Mucosa of rectum (tissue), 2 donors: ENCODE measurements around the gene TPD52L2.
"Not testable (repeated sequence)": the region's sequence is repeated elsewhere in the genome, so short reads cannot be mapped to it uniquely, and the experiment has no call there.

ENCODE experiments used
- H3K27ac ChIP-seq, 2 donors: one replicate each; pipeline ENCODE4 v1.7.0; 2013; ENCODE audit warnings: inconsistent platforms in 2 of 2, low read depth in 2 of 2, low read length in 2 of 2
- H3K27me3 ChIP-seq, 2 donors: one replicate each; pipeline ENCODE4 v1.7.0; 2013; ENCODE audit warnings: low read length in 2 of 2; ENCODE audit not compliant: control insufficient read depth in 2 of 2, insufficient read depth in 2 of 2
- H3K36me3 ChIP-seq, 2 donors: one replicate each; pipeline ENCODE4 v1.7.0; 2013; ENCODE audit warnings: low read length in 2 of 2; ENCODE audit not compliant: control insufficient read depth in 2 of 2, insufficient read depth in 2 of 2
- H3K4me1 ChIP-seq, 2 donors: one replicate each; pipeline ENCODE4 v1.7.0; 2013; ENCODE audit warnings: low read length in 2 of 2, mild to moderate bottlenecking in 1 of 2; ENCODE audit not compliant: control insufficient read depth in 2 of 2, insufficient read depth in 2 of 2
- H3K4me3 ChIP-seq, 2 donors: one replicate each; pipeline ENCODE4 v1.7.0; 2013; ENCODE audit warnings: low read length in 2 of 2
- H3K9ac ChIP-seq, 2 donors: one replicate each; pipeline ENCODE4 v1.7.0; 2013; ENCODE audit warnings: low read length in 2 of 2, low read depth in 1 of 2, mild to moderate bottlenecking in 1 of 2
- H3K9me3 ChIP-seq, 2 donors: one replicate each; pipeline ENCODE4 v1.7.0; 2013; ENCODE audit warnings: low read length in 2 of 2; ENCODE audit not compliant: control insufficient read depth in 2 of 2
- donor health status: healthy.
- donor health status: Normal muscosa, but diverticular disease.

The TPD52L2 gene

GRCh38 chr20:63913768-63914167 is 48.7 kb downstream of the TPD52L2 start:
- Histone ChIP-seq H3K36me3 (peaks cover 4 to 5% of the 10 kb centered on the region in 2 donors), H3K4me3 (no peak overlapping the region), H3K9me3 (no peaks in the 10 kb centered on the region), H3K9ac (no peak overlapping the region), H3K4me1 (peaks cover 16 to 23% of the 10 kb centered on the region in 2 donors), H3K27ac (no peak overlapping the region), H3K27me3 (no peaks in the 10 kb centered on the region)

- no peaks in the 10 kb centered on the region for H3K9me3 ChIP-seq
- peaks cover 7 to 13% of the 10 kb centered on the region in 2 donors for H3K4me1 ChIP-seq
- H3K27ac ChIP-seq, result no peak overlapping the region
- H3K4me3 ChIP-seq, result no peak overlapping the region
- peaks cover 9 to 11% of the 10 kb centered on the region in 2 donors for H3K36me3 ChIP-seq
- H3K27me3 ChIP-seq, result no peaks in the 10 kb centered on the region
- H3K9ac ChIP-seq, result no peak overlapping the region
Observed at GRCh38 chr20:63915471-63915870, 50.4 kb downstream of the TPD52L2 start.

- not testable (repeated sequence) for H3K4me3 ChIP-seq, H3K27ac ChIP-seq, H3K27me3 ChIP-seq, H3K9me3 ChIP-seq, H3K4me1 ChIP-seq, H3K9ac ChIP-seq
- peaks cover 9 to 11% of the 10 kb centered on the region in 2 donors for H3K36me3 ChIP-seq
Observed at GRCh38 chr20:63916371-63916939, 51.4 kb downstream of the TPD52L2 start.

GRCh38 chr20:63917811-63918210 is 52.7 kb downstream of the TPD52L2 start:
- Histone ChIP-seq H3K4me3 (no peak overlapping the region), H3K9me3 (no peaks in the 10 kb centered on the region), H3K27me3 (no peaks in the 10 kb centered on the region), H3K27ac (no peak overlapping the region), H3K36me3 (peaks cover 9 to 13% of the 10 kb centered on the region in 2 donors), H3K4me1 (no peaks in the 10 kb centered on the region), H3K9ac (no peak overlapping the region)

- Histone ChIP-seq H3K27ac (no peak overlapping the region), H3K36me3 (peaks cover 9 to 13% of the 10 kb centered on the region in 2 donors), H3K27me3 (no peaks in the 10 kb centered on the region), H3K4me1 (no peaks in the 10 kb centered on the region), H3K9ac (no peak overlapping the region), H3K4me3 (no peak overlapping the region), H3K9me3 (no peaks in the 10 kb centered on the region)
Observed at GRCh38 chr20:63919130-63919529, 54.1 kb downstream of the TPD52L2 start.

GRCh38 chr20:63920226-63920625 is 55.2 kb downstream of the TPD52L2 start:
- Histone ChIP-seq H3K4me3 (no peak overlapping the region), H3K9me3 (no peaks in the 10 kb centered on the region), H3K9ac (no peak overlapping the region), H3K36me3 (peaks cover 9 to 13% of the 10 kb centered on the region in 2 donors), H3K27me3 (no peaks in the 10 kb centered on the region), H3K4me1 (no peaks in the 10 kb centered on the region), H3K27ac (no peak overlapping the region)

GRCh38 chr20:63923651-63924050 is 58.6 kb downstream of the TPD52L2 start:
- no peak overlapping the region for H3K9ac ChIP-seq
- H3K27ac ChIP-seq, result no peak overlapping the region

GRCh38 chr20:63924241-63924640 is 59.2 kb downstream of the TPD52L2 start:
- Histone ChIP-seq H3K4me3 (no peak overlapping the region), H3K27ac (no peak overlapping the region), H3K27me3 (no peaks in the 10 kb centered on the region), H3K9me3 (no peaks in the 10 kb centered on the region), H3K36me3 (peaks cover 25 to 27% of the 10 kb centered on the region in 2 donors), H3K4me1 (no peaks in the 10 kb centered on the region), H3K9ac (no peak overlapping the region)

More at GRCh38 chr20:63923651-63924050, 58.6 kb downstream of the TPD52L2 start:
- no peaks in the 10 kb centered on the region for H3K9me3 ChIP-seq
- no peaks in the 10 kb centered on the region for H3K4me1 ChIP-seq
- no peaks in the 10 kb centered on the region for H3K27me3 ChIP-seq
- no peak overlapping the region for H3K4me3 ChIP-seq
- H3K36me3 ChIP-seq, result peaks cover 22 to 23% of the 10 kb centered on the region in 2 donors

- Histone ChIP-seq H3K36me3 (peaks cover 39 to 40% of the 10 kb centered on the region in 2 donors), H3K27me3 (no peaks in the 10 kb centered on the region), H3K4me3 (no peak overlapping the region), H3K27ac (no peak overlapping the region), H3K9ac (no peak overlapping the region), H3K4me1 (peaks cover 0 to 4% of the 10 kb centered on the region in 2 donors), H3K9me3 (no peaks in the 10 kb centered on the region)
Observed at GRCh38 chr20:63926298-63926697, 61.2 kb downstream of the TPD52L2 start.

GRCh38 chr20:63929071-63929470 is 64.0 kb downstream of the TPD52L2 start:
- Histone ChIP-seq H3K36me3 (peaks cover 60 to 62% of the 10 kb centered on the region in 2 donors), H3K9me3 (no peaks in the 10 kb centered on the region), H3K4me1 (peaks cover 0 to 4% of the 10 kb centered on the region in 2 donors), H3K27me3 (no peaks in the 10 kb centered on the region), H3K9ac (no peak overlapping the region), H3K4me3 (no peak overlapping the region), H3K27ac (no peak overlapping the region)
